GM19099 (cell line): ENCODE measurements around the gene SETBP1.

Source experiments
- POLR2A ChIP-seq: IDR thresholded peaks from 3 replicates; pipeline ENCODE4 v1.6.1; 2011; ENCODE audit warnings: low read depth; ENCODE audit not compliant: insufficient read length; ENCODE audit errors: extremely low read depth

The SETBP1 gene

GRCh38 chr18:45109271-45109670, 428.6 kb downstream of the SETBP1 start:
- TF ChIP-seq POLR2A, result no peak

GRCh38 chr18:45109706-45110105, 429.0 kb downstream of the SETBP1 start:
- TF ChIP-seq POLR2A, result no peak

- no peak for TF ChIP-seq POLR2A
These were observed 430.2 kb downstream of the SETBP1 start for GRCh38 chr18:45110577-45111501.

- no peak for TF ChIP-seq POLR2A
These were observed 430.8 kb downstream of the SETBP1 start for GRCh38 chr18:45111502-45111848.

- no peak for TF ChIP-seq POLR2A
These were observed 432.0 kb downstream of the SETBP1 start for GRCh38 chr18:45112682-45113081.

GRCh38 chr18:45116116-45116515, 435.4 kb downstream of the SETBP1 start:
- no peak for TF ChIP-seq POLR2A
